Bone marrow (tissue), 2 donors: ENCODE data around the gene FRA10AC1.

Experiments used
- DNase-seq, 2 donors: peaks; one replicate each; lab custom pipeline; 2025; lab: John Stamatoyannopoulos, UW

FRA10AC1 gene

DNA sequence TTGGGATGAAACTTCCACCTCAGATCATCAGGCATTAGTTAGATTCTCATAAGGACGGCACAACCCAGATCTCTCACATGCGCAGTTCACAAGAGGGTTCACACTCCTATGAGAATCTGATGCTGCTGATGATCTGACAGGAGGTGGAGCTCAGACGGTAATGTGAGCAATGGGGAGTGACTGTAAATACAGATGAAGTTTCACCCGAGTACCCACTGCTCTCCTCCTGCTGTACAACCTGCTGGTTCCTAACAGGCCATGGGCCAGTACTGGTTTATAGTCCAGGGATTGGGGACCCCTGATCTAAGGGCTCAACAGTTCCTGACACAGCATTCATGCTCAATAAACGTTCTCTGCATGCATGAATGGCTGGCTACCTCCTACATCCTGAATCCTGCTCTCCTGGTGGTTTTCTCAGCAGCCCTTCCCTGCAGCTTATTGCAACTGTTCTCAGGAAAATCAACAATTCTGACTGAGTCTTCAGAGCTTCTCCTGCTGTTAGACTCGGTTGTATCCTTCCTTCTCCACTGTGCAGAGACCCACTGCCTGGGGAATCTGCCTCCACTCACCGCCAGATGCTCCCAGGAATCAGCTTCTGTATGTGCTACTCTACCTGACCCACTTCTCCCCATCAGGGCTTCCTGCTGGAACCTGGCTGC lies 72.6 kb downstream of the FRA10AC1 start:
- no peak for DNase-seq

DNA sequence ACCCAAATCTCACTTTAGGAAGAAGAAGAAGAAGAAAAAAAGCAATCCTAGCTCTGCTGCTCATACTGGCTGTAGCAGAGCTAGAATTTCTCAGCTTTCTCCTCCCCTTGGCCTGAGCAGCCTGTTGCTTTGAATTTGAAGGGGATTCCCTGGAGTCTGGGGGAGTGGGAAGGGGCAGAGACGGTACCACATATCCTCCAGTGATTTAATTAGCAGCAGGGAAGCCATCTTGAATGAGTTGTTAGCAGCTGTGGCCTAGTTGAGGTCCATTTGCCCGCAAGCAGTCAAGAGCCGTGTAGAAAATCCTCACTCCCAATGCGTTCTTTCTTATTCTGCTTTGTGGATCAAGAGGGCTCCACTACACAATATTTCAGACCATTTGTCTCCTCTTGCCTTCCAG lies 73.5 kb downstream of the FRA10AC1 start:
- no peak for DNase-seq

DNA sequence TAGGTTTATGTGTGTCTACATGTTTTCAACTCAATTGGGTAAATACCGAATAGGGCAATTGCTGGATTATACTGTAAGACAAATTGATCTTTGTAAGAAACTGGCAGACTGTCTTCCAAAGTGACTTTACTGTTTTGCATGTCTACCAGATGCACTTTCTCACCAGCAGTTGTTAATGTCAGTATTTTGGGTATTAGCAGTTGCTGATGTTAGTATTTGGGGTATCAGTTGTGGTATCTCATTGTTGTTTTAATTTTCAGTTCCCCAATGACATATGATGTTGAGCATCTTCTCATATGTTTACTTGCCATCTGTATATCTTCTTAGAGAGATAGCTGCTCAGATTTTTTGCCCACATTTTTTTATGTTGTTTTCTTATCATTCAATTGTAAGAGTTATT lies 79.5 kb downstream of the FRA10AC1 start:
- DNase-seq = no peak

DNA sequence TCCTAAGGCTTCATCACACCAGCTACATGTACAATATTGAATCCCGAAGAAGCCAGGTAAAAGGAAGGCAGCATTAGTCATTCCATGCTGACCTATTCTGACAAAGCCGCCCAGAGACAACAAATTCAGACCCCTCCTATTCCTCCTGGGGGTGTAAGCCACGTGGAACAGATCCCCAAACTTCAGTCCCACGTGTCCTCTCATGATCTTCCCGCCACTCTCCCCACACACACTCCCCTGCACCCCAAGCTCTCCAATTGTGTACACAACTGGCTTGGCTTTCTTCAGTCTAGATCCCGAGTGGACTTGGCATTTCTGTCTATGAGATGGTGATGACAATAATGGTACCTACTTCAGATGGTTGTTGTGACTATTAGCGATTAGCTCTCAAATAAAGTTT lies 81.5 kb downstream of the FRA10AC1 start:
- DNase-seq = no peak
